GM19455 (cell line): ENCODE results near the gene DDB1.
A peak's percentile ranks its signal among the peaks of the same experiment; 100 is the strongest.

Experiments
- ATAC-seq: cut with Tn5 transposase; IDR thresholded peaks from one replicate; pipeline ENCODE4 v1.9.1; 2021; ENCODE audit not compliant: unreplicated experiment

The DDB1 gene

GRCh38 chr11:61298663-61299244, 34.2 kb downstream of the DDB1 start:
- no peak for ATAC-seq

GRCh38 chr11:61297746-61298145, 35.2 kb downstream of the DDB1 start:
- ATAC-seq = no peak

- ATAC-seq = no peak
Measured at GRCh38 chr11:61297341-61297740, 35.6 kb downstream of the DDB1 start.

- no peak for ATAC-seq
Measured at GRCh38 chr11:61295596-61295926, 37.3 kb downstream of the DDB1 start.

GRCh38 chr11:61294717-61295595, 37.9 kb downstream of the DDB1 start, which contains the start of gene VWCE:
Gene VWCE, minus strand, starts transcription at chr11:61295316. Its CDS starts 279 bp downstream, at chr11:61295037.
- ATAC-seq = peak; percentile 67

GRCh38 chr11:61293867-61294716, 38.8 kb downstream of the DDB1 start:
- ATAC-seq = peak; percentile 32

- ATAC-seq = no peak
Measured at GRCh38 chr11:61292356-61292755, 40.5 kb downstream of the DDB1 start.

GRCh38 chr11:61290905-61291690, 41.8 kb downstream of the DDB1 start:
- no peak for ATAC-seq

GRCh38 chr11:61287338-61287977, 45.4 kb downstream of the DDB1 start:
- no peak for ATAC-seq

GRCh38 chr11:61283613-61284012, 49.3 kb downstream of the DDB1 start:
- no peak for ATAC-seq

GRCh38 chr11:61281581-61282250, 51.2 kb downstream of the DDB1 start:
- ATAC-seq = no peak

- ATAC-seq = no peak
Measured at GRCh38 chr11:61280883-61281580, 51.9 kb downstream of the DDB1 start.

- ATAC-seq = no peak
Measured at GRCh38 chr11:61279934-61280659, 52.8 kb downstream of the DDB1 start.

GRCh38 chr11:61278001-61278470, 54.9 kb downstream of the DDB1 start:
- no peak for ATAC-seq

- no peak for ATAC-seq
Measured at GRCh38 chr11:61277186-61278000, 55.5 kb downstream of the DDB1 start.

GRCh38 chr11:61275191-61275590, 57.7 kb downstream of the DDB1 start:
- no peak for ATAC-seq

GRCh38 chr11:61274084-61274483, 58.8 kb downstream of the DDB1 start:
- ATAC-seq = no peak
